Measurements from ENCODE around the gene ATP1B2.

ATP1B2 gene

DNA sequence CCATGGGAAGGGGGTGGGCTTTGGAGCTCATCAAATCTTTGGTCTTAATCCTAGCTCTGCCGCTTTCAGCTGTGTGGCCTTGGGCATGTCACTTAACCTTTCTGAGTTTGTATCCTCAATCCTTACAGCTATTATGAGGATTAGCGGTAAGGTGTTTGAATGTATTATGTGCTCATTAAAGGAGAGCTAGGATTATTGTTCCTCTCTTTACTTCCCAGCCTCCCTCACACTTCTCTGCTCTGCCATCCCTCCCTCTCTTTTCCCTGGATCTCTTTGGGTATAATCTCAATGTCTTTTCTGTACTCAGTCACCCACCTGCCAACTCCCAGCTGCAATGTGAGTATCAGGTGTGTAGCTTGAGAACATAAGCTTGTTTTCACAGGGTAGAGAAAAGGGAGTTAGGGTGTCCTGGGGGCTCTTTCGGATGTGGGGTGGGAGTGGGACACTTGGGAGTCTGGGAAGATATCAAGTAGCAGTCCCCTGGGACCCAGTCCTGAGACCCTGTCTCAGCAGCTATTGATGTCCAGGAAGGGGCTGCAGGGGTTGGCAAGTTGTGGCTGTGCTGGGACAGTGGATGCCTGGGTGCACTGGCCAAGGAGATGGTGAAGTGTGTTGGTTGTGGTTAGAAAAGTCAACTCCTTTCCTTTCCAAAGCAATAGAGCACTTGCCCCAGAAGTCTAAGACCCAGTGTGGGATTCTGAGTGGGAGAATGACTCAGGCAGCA is 56.1 kb downstream of the ATP1B2 start:
- DNase-seq (ENCODE audit: extremely low read depth in 1 of 2, low read depth in 1 of 2): no peak
